SK-N-SH (cell line): ENCODE data around the gene ITGB8.

Experiments used
- CHD2 ChIP-seq: fragments of 150-350 bp; IDR thresholded peaks from 2 replicates; pipeline ENCODE4 v1.6.1; 2018; ENCODE audit warnings: low read length; ENCODE audit not compliant: partially characterized antibody
- CTCF ChIP-seq: fragments of 200-600 bp; sonication (generic); IDR thresholded peaks from 2 replicates; pipeline ENCODE4 v1.6.1; 2017; ENCODE audit warnings: antibody characterized with exemption, mild to moderate bottlenecking, moderate library complexity
- EP300 ChIP-seq, 2 experiments: IDR thresholded peaks; 2 replicates each; pipeline versions ENCODE4 v1.4.0 to v1.6.1; 2012; ENCODE audit warnings: borderline replicate concordance in 1 of 2, low read depth in 1 of 2, low read length in 1 of 2
- EZH2phosphoT487 ChIP-seq: fragments of 200-600 bp; sonication (generic); IDR thresholded peaks from 2 replicates; pipeline ENCODE4 v1.6.1; 2017; ENCODE audit warnings: low read depth, mixed run types, mild to moderate bottlenecking, antibody characterized with exemption, moderate library complexity, borderline replicate concordance
- FOXM1 ChIP-seq: IDR thresholded peaks from 2 replicates; pipeline ENCODE4 v1.4.0; 2012; ENCODE audit warnings: low read depth, mild to moderate bottlenecking
- GABPA ChIP-seq: IDR thresholded peaks from 2 replicates; pipeline ENCODE4 v1.4.0; 2012; ENCODE audit warnings: low read depth, mild to moderate bottlenecking
- JUND ChIP-seq: IDR thresholded peaks from 2 replicates; pipeline ENCODE4 v1.4.0; 2012
- MAX ChIP-seq: IDR thresholded peaks from 2 replicates; pipeline ENCODE4 v1.4.0; 2012; ENCODE audit warnings: low read depth
- POLR2AphosphoS5 ChIP-seq: IDR thresholded peaks from 2 replicates; pipeline ENCODE4 v1.6.1; 2012; ENCODE audit warnings: low read depth, low read length
- RFX5 ChIP-seq: IDR thresholded peaks from 2 replicates; pipeline ENCODE4 v1.6.1; 2012; ENCODE audit warnings: mild to moderate bottlenecking, improper control_type of control experiment, low read length
- RXRA ChIP-seq: IDR thresholded peaks from 2 replicates; pipeline ENCODE4 v1.4.0; 2012; ENCODE audit warnings: low read depth, mild to moderate bottlenecking, borderline replicate concordance
- TAF1 ChIP-seq: IDR thresholded peaks from 2 replicates; pipeline ENCODE4 v1.6.1; 2012; ENCODE audit warnings: low read depth, mild to moderate bottlenecking, low read length, moderate library complexity, borderline replicate concordance
- YY1 ChIP-seq: IDR thresholded peaks from 2 replicates; pipeline ENCODE4 v1.4.0; 2012; ENCODE audit warnings: low read depth, mild to moderate bottlenecking
- ZBTB33 ChIP-seq: IDR thresholded peaks from 2 replicates; pipeline ENCODE4 v1.4.0; 2012; ENCODE audit warnings: low read depth, borderline replicate concordance

GRCh38 chr7:20388084-20388483 is 57.4 kb downstream of the ITGB8 start:
- TF ChIP-seq CTCF: no peak
- no peak for TF ChIP-seq FOXM1
- no peak for TF ChIP-seq POLR2AphosphoS5
- TF ChIP-seq GABPA: no peak
- no peak for TF ChIP-seq ZBTB33
- TF ChIP-seq MAX: no peak
- no peak for TF ChIP-seq EZH2phosphoT487
- TF ChIP-seq RXRA: no peak
- TF ChIP-seq EP300 (IDR thresholded peaks at IDR 0.05; ENCODE audit: borderline replicate concordance in 1 of 2, low read depth in 1 of 2, low read length in 1 of 2): no peak
- TF ChIP-seq TAF1: no peak
- TF ChIP-seq RFX5: no peak
- no peak for TF ChIP-seq CHD2
- TF ChIP-seq JUND: no peak
- no peak for TF ChIP-seq YY1
